GM21526 (cell line): ENCODE data around the gene NRP2.

ENCODE experiments used
- ATAC-seq: cut with Tn5 transposase; IDR thresholded peaks from one replicate; pipeline ENCODE4 v1.9.1; 2021; ENCODE audit warnings: moderate library complexity; ENCODE audit not compliant: unreplicated experiment, low FRiP score

The NRP2 gene

GRCh38 chr2:205704127-205704741 lies 21.9 kb downstream of the NRP2 start:
- no peak for ATAC-seq

DNA sequence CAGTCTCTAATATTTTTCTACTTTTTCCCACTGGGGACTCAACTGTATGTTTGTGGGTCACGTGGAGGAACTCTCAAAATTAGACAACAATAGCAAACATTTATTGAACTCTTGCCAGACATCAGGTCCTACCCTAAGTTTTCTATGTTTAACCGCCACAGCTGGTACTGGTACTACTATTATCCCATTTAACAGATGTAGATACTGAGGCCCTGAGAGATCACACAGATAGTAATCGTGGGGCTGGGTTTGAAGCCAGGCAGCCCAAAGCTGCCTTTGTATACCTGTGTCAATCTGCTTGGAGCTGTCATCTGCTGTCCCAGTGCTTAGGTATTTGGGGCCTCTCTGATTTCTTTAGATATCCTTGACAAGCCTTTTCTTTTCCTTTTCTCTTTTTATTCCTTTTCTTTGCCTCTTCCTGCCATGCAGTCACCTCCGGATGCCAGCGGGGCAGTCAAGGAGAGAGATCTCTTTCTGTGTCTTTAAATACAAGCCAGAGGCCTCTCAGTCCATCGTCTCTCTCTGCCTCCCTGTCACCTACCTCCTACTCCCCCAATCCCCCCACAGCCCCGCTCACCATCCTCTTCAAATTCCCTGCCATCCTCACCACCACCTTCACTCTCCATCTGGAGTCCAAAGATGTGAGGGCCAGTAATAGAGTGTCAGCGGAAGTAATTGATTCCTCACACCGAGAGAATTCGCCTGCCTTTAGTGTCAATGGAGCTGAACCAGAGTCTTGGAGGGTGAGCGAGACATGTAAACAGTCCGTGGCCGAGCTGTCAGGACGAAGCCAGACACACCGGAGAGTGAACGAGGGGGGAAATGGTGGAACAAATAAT lies 23.4 kb downstream of the NRP2 start:
- ATAC-seq = no peak

DNA sequence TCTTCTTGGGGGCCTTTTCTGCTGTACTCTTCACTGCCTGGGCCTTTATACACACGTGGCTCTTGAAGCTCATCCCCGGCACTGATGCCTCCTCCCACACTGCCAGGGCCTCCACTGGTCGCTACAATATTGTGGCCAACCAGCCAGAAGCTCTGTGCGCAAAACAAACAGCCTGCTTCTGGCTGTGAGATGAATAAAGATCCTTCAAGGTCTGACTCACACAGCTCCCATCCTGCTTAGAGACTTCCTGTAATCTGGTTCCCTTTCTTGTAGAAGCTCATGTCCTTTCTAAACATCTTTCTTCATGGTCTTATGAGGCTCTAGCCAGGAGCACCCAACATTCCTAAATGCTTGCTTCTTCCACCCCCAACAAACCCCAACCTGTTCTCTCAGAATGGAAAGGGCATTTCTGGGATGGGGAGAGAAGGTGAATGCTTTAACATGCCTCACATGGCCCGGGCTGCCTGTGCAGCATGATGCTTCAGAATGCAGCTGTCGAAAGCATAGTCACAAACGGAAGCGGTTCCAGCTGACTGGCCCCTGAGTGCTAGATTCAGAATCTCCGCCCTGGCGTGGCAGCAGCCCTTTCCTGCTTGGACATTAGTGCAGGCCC lies 24.6 kb downstream of the NRP2 start:
- peak; percentile 96 for ATAC-seq

GRCh38 chr2:205708231-205708631 lies 25.9 kb downstream of the NRP2 start:
- no peak for ATAC-seq

GRCh38 chr2:205709319-205709718 lies 27.0 kb downstream of the NRP2 start:
- ATAC-seq = no peak

GRCh38 chr2:205712508-205712907 lies 30.2 kb downstream of the NRP2 start:
- no peak for ATAC-seq

DNA sequence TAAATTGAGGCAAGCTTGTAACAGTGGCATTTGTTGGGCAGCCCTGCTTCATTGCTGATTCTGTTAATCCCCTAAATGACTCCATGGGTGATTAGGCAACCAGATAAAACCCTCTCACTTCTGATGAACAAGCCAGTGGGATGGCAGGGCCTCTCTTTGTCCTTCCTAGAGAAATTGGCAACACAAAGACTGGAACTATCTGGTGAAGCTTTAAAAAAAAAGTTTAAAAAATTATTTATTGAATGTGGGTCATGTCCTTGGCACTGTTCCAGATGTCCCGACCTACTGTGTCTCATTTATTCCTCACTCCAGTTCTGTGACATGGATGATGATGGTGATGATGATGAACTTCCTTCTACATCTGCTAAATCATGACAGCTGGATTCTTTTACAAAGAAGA lies 30.8 kb downstream of the NRP2 start:
- ATAC-seq = no peak

GRCh38 chr2:205714058-205714776 lies 31.9 kb downstream of the NRP2 start:
- no peak for ATAC-seq

DNA sequence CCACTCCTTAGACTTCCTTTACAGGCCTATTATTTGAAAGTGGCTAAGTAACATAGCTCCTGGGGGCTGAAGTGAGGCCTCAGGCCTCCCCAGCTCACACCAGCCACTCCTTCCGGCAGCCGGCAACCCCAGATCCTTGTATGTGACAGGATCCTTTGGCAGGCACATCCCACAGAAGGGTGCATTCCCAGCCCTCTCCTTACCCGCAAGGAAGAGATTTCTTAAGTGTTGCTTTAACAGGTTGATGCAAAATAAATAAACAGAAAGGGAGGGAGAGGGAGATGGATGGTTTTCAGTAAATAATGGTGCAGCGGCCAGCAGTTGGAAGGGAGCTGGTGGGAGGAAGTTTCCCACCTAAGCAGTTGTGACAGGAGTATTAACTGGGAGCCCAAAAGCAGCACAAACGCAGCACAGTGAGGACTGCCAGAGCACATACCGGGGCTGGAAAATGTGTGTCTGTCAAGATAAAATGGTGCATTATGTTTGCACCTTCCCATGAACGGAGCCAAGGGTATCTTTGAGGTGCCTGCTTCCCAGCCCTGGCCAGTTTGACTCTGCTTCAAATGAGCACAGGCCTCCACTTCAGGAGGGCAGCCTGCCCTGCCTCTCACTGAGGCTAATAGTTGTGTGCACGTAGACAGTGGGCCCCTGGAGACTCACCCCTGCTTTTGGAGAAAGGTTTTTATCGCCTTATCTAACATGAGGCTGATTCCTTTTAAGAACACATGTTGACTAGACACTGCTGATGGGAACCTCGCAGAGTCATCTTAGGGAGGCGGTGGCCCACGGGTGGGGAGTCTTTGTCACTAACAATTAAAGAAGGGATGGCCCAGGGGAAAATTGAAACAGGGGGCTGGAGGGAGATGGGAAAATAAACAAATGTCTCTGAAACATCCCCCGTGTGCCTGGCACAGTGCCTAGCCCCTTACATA lies 32.8 kb downstream of the NRP2 start:
- no peak for ATAC-seq

GRCh38 chr2:205715831-205716525 lies 33.7 kb downstream of the NRP2 start:
- ATAC-seq = no peak

DNA sequence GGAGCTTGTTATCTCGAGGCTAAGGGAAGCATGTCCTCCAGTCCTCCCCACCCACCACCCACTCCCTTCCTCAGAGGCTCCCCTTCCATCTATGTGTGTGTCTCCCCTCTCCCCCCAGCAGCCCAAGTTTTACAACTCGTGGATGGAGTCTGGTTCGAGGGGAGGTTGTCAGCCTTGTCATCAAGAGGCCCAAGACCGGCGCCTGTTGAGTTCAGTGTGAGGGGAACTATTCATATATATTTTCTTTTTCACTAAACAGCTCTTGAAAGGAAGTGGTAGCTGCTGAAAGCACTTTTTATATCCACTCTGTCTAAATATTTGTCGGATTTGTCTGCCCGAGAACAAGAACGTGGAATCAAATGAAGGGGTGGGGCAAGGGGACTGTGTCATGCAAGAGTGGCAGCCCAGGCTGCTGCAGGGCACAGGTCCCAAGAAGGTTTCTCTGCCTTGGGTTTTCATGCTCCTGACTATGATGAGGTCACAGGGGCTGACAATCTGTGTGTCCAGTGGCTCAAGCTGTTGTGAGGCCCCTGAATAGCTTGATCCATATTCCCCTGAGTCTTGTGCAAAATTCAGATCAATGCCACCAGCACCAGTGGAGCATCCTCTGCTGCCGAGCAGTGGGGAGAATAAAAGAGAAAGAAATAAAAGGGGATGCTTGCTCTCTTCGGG lies 35.0 kb downstream of the NRP2 start:
- ATAC-seq = no peak

DNA sequence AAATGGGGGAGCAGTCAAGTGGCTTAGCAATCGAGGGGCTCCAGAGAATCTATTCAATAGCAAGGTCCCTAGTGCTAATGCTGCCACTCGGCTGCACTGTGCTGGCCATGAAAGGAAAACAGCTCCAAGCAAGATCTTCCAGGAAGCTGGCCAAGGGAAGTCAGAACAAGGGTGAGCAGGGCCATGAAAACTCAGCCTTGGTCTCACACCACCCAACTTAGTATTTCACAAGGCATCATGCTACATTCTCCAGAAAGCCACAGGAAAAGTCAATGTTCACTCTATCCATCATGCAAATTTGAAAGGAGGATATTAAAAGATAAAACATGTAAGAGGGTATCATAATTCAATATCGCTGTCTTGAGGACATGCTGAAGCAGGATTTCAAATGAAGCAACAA lies 35.7 kb downstream of the NRP2 start:
- no peak for ATAC-seq

DNA sequence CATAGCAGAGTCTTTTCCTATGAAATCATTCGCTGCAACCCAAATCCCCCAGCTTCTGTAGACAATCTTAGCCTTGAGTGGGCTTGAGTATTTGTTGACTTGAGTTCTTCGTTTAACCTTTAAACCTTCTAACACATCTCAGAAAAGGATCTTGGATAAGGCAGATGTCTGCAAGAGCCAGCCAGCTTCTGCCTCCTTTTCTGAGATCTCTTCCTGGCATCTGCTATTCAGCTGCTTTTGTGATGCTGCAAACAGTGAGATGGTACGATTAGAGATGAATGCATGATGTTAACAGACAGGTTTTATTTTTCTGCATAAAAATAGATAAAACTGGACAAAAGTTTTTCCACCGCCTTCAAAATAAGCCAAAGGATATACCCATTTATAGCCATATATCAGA lies 37.5 kb downstream of the NRP2 start:
- no peak for ATAC-seq

GRCh38 chr2:205720451-205720902 lies 38.2 kb downstream of the NRP2 start:
- no peak for ATAC-seq

- ATAC-seq = no peak
These were observed 38.8 kb downstream of the NRP2 start for GRCh38 chr2:205721057-205721449.

GRCh38 chr2:205722283-205722918 lies 40.1 kb downstream of the NRP2 start:
- ATAC-seq = no peak

GRCh38 chr2:205723179-205723578 lies 40.9 kb downstream of the NRP2 start:
- no peak for ATAC-seq

- ATAC-seq = no peak
These were observed 42.8 kb downstream of the NRP2 start for GRCh38 chr2:205725059-205725458.
